Kidney epithelial cell (primary cell): ENCODE results near the gene SRCIN1. TPM values are rescaled to one million over a fixed set of nuclear protein-coding genes. Genes with fewer than 3 reads are reported as not detected.

Source experiments
- DNase-seq: peaks from one replicate; pipeline ENCODE4 v3.0.0-alpha.2; 2010; ENCODE audit warnings: low read depth
- H3K27me3 ChIP-seq: 2 replicates; pipeline ENCODE4 v1.6.0; 2011; ENCODE audit warnings: low read length; ENCODE audit not compliant: control insufficient read depth, insufficient read depth
- H3K36me3 ChIP-seq: 2 replicates; pipeline ENCODE4 v1.5.1; 2011; ENCODE audit warnings: low read length; ENCODE audit not compliant: control insufficient read depth, insufficient read depth
- H3K4me3 ChIP-seq: 2 replicates; pipeline ENCODE4 v1.5.1; 2011; ENCODE audit warnings: low read depth, mild to moderate bottlenecking, control low read depth, low read length
- CTCF ChIP-seq: IDR thresholded peaks from 2 replicates; pipeline ENCODE4 v1.5.1; 2011; ENCODE audit warnings: mild to moderate bottlenecking, moderate library complexity, low read length, control low read depth, inconsistent platforms; ENCODE audit not compliant: insufficient read depth, poor library complexity, severe bottlenecking
- total RNA-seq: library from RNA; depleted of rRNA; stranded (reverse); fragments of >200 nt; gene quantifications from 2 replicates; pipeline ENCODE4 v1.2.3, GENCODE V29; 2015

Gene SRCIN1
- total RNA-seq, 1 donor from 2014 or later, result 0.84 TPM

GRCh38 chr17:38590988-38591758 is 14.6 kb downstream of the SRCIN1 start:
- Histone ChIP-seq H3K4me3 (no peak overlapping the region), H3K36me3 (no peaks in the 10 kb centered on the region), H3K27me3 (peaks cover 66% of the 10 kb centered on the region)
- TF ChIP-seq CTCF, result no peak
- DNase-seq, result peak; percentile 21

- Histone ChIP-seq H3K4me3 (no peak overlapping the region), H3K27me3 (peaks cover 67% of the 10 kb centered on the region), H3K36me3 (no peaks in the 10 kb centered on the region)
- DNase-seq, result no peak
- TF ChIP-seq CTCF, result no peak
Measured at GRCh38 chr17:38589462-38590114, 16.2 kb downstream of the SRCIN1 start.

- no peaks in the 10 kb centered on the region for H3K36me3 ChIP-seq
- no peak for DNase-seq
- H3K4me3 ChIP-seq, result no peak overlapping the region
- H3K27me3 ChIP-seq, result peaks cover 61% of the 10 kb centered on the region
- TF ChIP-seq CTCF, result no peak
Measured at GRCh38 chr17:38588788-38589174, 17.0 kb downstream of the SRCIN1 start.

- no peak for DNase-seq
- H3K27me3 ChIP-seq, result peaks cover 55% of the 10 kb centered on the region
- H3K4me3 ChIP-seq, result no peak overlapping the region
- TF ChIP-seq CTCF, result no peak
- H3K36me3 ChIP-seq, result no peaks in the 10 kb centered on the region
Measured at GRCh38 chr17:38587947-38588787, 17.6 kb downstream of the SRCIN1 start.

- Histone ChIP-seq H3K27me3 (peaks cover 59% of the 10 kb centered on the region), H3K4me3 (no peak overlapping the region), H3K36me3 (no peaks in the 10 kb centered on the region)
- no peak for DNase-seq
- TF ChIP-seq CTCF, result no peak
Measured at GRCh38 chr17:38587203-38587602, 18.5 kb downstream of the SRCIN1 start.
